ENCODE data around the gene PKNOX2. TPM values are rescaled to one million over a fixed set of nuclear protein-coding genes. Genes with fewer than 3 reads are reported as not detected.

Gene PKNOX2
- total RNA-seq, 1 donor: under 0.01 TPM

DNA sequence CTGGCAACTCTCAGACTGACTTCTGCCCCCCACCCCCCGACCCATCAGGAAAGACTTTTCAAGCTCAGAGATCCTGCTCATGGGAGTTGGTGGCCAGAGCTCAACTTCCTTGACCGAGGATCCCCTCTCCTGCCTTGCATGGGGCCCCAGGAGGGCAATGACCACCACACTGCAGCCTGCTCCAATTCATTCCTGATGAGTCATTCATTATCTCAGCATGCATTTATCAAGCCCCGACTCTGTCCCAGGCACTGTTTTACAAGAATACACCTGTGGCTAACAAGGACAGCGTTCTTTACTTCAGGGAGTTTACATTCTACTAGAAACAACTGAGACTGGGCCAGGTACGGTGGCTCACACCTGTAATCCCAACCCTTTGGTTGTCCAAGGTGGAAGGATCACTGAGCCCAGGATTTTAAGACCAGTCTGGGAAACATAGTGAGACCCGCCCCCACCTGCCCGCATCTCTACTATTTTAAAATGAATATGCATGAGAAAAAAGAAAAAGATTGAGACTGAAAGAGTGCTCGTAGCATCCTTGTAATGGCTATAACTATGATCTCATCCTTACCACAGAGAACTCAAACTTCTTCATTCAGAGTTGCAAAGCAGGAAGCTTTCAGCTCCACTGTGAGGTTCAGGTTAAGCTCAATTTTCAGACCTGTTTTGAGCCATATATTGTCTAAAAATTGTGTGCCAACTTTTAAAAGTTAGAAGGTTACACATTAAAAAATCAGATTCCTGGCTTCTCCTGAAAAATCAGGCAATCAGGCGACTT lies 271.1 kb downstream of the PKNOX2 start:
- TF ChIP-seq, protein P1, sequence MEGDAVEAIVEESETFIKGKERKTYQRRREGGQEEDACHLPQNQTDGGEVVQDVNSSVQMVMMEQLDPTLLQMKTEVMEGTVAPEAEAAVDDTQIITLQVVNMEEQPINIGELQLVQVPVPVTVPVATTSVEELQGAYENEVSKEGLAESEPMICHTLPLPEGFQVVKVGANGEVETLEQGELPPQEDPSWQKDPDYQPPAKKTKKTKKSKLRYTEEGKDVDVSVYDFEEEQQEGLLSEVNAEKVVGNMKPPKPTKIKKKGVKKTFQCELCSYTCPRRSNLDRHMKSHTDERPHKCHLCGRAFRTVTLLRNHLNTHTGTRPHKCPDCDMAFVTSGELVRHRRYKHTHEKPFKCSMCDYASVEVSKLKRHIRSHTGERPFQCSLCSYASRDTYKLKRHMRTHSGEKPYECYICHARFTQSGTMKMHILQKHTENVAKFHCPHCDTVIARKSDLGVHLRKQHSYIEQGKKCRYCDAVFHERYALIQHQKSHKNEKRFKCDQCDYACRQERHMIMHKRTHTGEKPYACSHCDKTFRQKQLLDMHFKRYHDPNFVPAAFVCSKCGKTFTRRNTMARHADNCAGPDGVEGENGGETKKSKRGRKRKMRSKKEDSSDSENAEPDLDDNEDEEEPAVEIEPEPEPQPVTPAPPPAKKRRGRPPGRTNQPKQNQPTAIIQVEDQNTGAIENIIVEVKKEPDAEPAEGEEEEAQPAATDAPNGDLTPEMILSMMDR (IDR thresholded peaks at IDR 0.05; ENCODE audit: extremely low read depth, low read depth, low read length): no peak
- H3K9me3 ChIP-seq (ENCODE audit: low read depth, low read length): no peaks in the 10 kb centered on the region
- H2AFZ ChIP-seq (ENCODE audit: low read length): no peak overlapping the region
- peaks cover 3% of the 10 kb centered on the region for H3K4me1 ChIP-seq (ENCODE audit: insufficient read depth, low read length)
- no peak overlapping the region for H3K27ac ChIP-seq (ENCODE audit: low read depth, low read length)
- no peak overlapping the region for H3K4me3 ChIP-seq (ENCODE audit: insufficient read depth, low read length)
- DNase-seq (ENCODE audit: insufficient read length, low spot score, missing footprints): no peak
- H4K20me1 ChIP-seq (ENCODE audit: insufficient read depth, low read length): no peaks in the 10 kb centered on the region
- no peaks in the 10 kb centered on the region for H3K36me3 ChIP-seq (ENCODE audit: insufficient read depth, low read length)
- H3K4me2 ChIP-seq (ENCODE audit: insufficient read depth, low read length): no peak overlapping the region
- no peaks in the 10 kb centered on the region for H3K27me3 ChIP-seq (ENCODE audit: insufficient read depth, low read length)
- no peaks in the 10 kb centered on the region for H3K79me2 ChIP-seq (ENCODE audit: insufficient read depth, low read length)

DNA sequence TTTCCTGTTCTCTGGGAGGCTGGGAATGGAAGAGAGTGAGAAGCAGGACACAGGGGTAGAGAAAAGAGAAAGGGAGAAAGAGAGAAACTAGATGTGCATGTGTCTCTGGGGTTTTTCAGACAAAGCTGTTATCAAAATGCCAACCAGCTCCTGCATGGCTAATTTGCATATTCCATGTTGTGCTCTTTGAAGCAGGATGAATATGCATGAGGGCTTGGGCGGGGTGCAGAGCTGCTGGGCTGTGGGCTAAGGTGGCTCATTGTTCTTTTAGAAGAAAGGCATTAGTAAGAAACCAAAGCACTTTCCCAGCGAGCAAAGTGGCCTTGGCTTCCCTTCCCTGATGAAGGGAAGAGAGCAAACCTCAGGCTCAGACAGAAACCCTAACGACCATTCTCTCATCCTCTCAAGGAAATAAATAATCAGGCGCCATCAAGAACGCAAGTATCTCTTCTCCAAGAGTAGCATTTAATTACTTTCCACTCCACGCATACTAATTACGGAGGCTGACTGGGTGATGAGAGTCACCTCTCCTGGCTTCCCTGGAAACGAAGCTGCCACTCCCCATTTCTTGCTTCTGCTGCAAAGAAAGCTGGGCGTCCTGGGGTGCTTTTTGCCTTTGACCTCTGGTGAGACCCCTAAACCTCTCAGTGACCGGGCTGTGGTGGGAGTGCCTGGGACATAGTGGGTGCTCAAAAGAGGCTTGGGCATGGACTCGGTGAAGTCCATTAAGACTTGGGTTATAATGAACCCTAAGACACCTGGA lies 277.3 kb downstream of the PKNOX2 start:
- no peaks in the 10 kb centered on the region for H3K79me2 ChIP-seq (ENCODE audit: insufficient read depth, low read length)

DNA sequence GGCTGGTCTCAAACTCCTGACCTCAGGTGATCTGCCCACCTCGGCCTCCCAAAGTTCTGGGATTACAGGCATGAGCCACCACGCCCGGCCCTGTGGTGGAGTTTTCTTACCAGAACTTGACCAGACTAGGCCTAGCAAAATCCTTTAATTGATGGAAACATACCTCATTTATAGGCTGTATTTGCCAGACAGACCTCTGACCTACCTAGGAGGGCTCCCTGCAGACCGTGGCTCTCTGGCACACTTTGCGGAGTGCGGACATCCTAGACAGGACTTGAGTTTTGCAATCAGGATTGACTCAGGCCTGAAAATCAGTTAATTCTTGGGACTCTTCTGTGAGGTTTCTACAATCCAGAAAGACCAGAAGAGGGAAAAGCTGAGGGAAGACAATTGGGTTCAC lies 278.4 kb downstream of the PKNOX2 start:
- no peak overlapping the region for H3K27ac ChIP-seq (ENCODE audit: low read depth, low read length)
- TF ChIP-seq, protein P1 (IDR thresholded peaks at IDR 0.05; ENCODE audit: extremely low read depth, low read depth, low read length): no peak
- no peaks in the 10 kb centered on the region for H3K9me3 ChIP-seq (ENCODE audit: low read depth, low read length)
- H3K79me2 ChIP-seq (ENCODE audit: insufficient read depth, low read length): no peaks in the 10 kb centered on the region
- no peak for DNase-seq (ENCODE audit: insufficient read length, low spot score, missing footprints)
- H4K20me1 ChIP-seq (ENCODE audit: insufficient read depth, low read length): no peaks in the 10 kb centered on the region
- H3K27me3 ChIP-seq (ENCODE audit: insufficient read depth, low read length): no peaks in the 10 kb centered on the region
- no peak overlapping the region for H2AFZ ChIP-seq (ENCODE audit: low read length)
- H3K4me1 ChIP-seq (ENCODE audit: insufficient read depth, low read length): peaks cover 3% of the 10 kb centered on the region
- no peak overlapping the region for H3K4me2 ChIP-seq (ENCODE audit: insufficient read depth, low read length)
- no peak overlapping the region for H3K4me3 ChIP-seq (ENCODE audit: insufficient read depth, low read length)
- no peaks in the 10 kb centered on the region for H3K36me3 ChIP-seq (ENCODE audit: insufficient read depth, low read length)

More for the DNA sequence above, 277.3 kb downstream of the PKNOX2 start:
- TF ChIP-seq, protein P1 (IDR thresholded peaks at IDR 0.05; ENCODE audit: extremely low read depth, low read depth, low read length): no peak
- Histone ChIP-seq H3K4me3 (ENCODE audit: insufficient read depth, low read length) (no peak overlapping the region), H2AFZ (ENCODE audit: low read length) (no peak overlapping the region), H3K36me3 (ENCODE audit: insufficient read depth, low read length) (no peaks in the 10 kb centered on the region), H3K27me3 (ENCODE audit: insufficient read depth, low read length) (no peaks in the 10 kb centered on the region), H3K4me2 (ENCODE audit: insufficient read depth, low read length) (no peak overlapping the region), H3K9me3 (ENCODE audit: low read depth, low read length) (no peaks in the 10 kb centered on the region), H3K27ac (ENCODE audit: low read depth, low read length) (no peak overlapping the region), H3K4me1 (ENCODE audit: insufficient read depth, low read length) (no peaks in the 10 kb centered on the region), H4K20me1 (ENCODE audit: insufficient read depth, low read length) (no peaks in the 10 kb centered on the region)
- DNase-seq (ENCODE audit: insufficient read length, low spot score, missing footprints): no peak

DNA sequence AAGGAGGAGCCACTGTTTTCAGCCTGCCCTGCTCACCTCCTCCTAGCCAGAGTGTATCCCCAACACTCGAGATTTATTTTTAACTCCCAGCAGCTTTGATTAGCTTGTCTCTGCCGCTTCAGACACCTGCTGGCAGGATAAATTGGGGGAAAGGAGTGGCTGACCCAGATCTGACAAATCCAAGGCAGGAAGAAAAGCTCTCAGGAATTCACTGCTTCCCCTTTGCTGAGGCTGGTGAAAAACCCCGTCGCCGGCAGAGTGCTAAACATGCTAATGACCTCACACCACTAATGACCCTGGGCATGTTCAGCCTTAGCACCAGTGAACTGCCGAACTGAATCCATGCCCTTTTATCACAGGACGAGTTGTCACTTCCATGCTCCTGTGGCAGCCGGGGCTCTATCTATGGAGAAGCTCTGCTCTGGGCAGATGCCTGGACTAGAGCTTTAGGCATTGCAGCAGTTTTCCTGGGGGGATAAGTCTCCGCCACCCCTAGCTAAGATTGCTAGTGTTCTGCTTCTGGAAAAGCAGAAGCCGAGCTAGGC lies 279.3 kb downstream of the PKNOX2 start:
- no peaks in the 10 kb centered on the region for H3K36me3 ChIP-seq (ENCODE audit: insufficient read depth, low read length)
- no peaks in the 10 kb centered on the region for H4K20me1 ChIP-seq (ENCODE audit: insufficient read depth, low read length)
- H3K79me2 ChIP-seq (ENCODE audit: insufficient read depth, low read length): no peaks in the 10 kb centered on the region
- DNase-seq (ENCODE audit: insufficient read length, low spot score, missing footprints): no peak
- no peak overlapping the region for H3K4me3 ChIP-seq (ENCODE audit: insufficient read depth, low read length)
- no peak overlapping the region for H2AFZ ChIP-seq (ENCODE audit: low read length)
- H3K27ac ChIP-seq (ENCODE audit: low read depth, low read length): no peak overlapping the region
- H3K4me2 ChIP-seq (ENCODE audit: insufficient read depth, low read length): no peak overlapping the region
- TF ChIP-seq, protein P1 (IDR thresholded peaks at IDR 0.05; ENCODE audit: extremely low read depth, low read depth, low read length): no peak
- H3K4me1 ChIP-seq (ENCODE audit: insufficient read depth, low read length): peaks cover 9% of the 10 kb centered on the region
- H3K9me3 ChIP-seq (ENCODE audit: low read depth, low read length): no peaks in the 10 kb centered on the region
- H3K27me3 ChIP-seq (ENCODE audit: insufficient read depth, low read length): no peaks in the 10 kb centered on the region

Data from osteoblast (primary cell).